ENCODE results near the gene PNKD.
A peak's percentile ranks its signal among the peaks of the same experiment; 100 is the strongest.

PNKD gene

DNA sequence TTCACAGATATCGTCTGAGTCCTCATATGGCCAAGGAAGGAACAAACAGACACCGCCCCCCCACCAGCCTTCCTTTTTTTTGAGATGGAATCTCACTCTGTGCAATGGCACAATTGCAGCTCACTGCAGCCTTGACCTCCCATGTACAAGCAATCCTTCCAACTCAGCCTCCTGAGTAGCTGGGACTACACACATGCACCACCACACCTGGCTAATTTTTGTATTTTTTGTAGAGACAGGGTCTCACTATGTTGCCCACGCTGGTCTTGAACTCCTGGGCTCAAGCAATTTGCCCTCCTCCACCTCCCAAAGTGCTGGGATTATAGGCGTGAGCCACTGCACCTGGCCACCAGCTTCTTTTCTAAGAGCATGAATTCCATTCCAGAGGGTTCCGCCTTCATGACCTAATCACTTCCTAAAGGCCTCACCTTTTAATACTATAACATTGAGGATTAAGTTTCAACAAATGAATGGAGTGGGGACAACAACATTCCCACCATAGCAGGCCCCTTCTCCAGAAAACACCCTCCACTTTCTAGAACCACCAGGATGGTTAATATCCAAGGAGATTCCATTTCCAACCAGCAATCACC, 24.2 kb downstream of the PNKD start:
- no peak for DNase-seq (ENCODE audit: low read depth)
- no peak overlapping the region for H3K4me3 ChIP-seq (ENCODE audit: low read length)
- TF ChIP-seq, protein P1, sequence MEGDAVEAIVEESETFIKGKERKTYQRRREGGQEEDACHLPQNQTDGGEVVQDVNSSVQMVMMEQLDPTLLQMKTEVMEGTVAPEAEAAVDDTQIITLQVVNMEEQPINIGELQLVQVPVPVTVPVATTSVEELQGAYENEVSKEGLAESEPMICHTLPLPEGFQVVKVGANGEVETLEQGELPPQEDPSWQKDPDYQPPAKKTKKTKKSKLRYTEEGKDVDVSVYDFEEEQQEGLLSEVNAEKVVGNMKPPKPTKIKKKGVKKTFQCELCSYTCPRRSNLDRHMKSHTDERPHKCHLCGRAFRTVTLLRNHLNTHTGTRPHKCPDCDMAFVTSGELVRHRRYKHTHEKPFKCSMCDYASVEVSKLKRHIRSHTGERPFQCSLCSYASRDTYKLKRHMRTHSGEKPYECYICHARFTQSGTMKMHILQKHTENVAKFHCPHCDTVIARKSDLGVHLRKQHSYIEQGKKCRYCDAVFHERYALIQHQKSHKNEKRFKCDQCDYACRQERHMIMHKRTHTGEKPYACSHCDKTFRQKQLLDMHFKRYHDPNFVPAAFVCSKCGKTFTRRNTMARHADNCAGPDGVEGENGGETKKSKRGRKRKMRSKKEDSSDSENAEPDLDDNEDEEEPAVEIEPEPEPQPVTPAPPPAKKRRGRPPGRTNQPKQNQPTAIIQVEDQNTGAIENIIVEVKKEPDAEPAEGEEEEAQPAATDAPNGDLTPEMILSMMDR (conservative IDR thresholded peaks at IDR 0.05; ENCODE audit: low read length): no peak

DNA sequence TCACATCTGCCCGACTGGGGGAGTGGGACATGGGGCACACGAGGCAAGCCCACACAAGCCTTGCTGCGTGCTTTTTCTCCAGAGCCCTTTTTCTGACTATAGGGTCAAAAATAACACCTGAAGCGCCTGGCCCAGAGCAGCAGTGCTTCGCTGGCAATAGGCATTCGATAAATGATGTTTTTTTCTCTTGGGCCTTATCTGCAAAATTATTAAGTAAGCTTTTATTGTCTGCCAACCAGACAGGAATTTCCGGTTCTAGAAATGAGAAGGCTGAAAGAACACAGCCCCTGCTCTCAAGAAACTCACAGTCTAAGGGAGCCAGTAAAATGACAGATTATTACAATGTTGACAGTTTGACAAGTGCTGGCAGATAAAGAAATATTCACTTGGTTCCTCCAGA, 24.7 kb downstream of the PNKD start:
- no peak for DNase-seq (ENCODE audit: low read depth)
- H3K4me3 ChIP-seq (ENCODE audit: low read length): no peak overlapping the region
- TF ChIP-seq, protein P1 (conservative IDR thresholded peaks at IDR 0.05; ENCODE audit: low read length): no peak

DNA sequence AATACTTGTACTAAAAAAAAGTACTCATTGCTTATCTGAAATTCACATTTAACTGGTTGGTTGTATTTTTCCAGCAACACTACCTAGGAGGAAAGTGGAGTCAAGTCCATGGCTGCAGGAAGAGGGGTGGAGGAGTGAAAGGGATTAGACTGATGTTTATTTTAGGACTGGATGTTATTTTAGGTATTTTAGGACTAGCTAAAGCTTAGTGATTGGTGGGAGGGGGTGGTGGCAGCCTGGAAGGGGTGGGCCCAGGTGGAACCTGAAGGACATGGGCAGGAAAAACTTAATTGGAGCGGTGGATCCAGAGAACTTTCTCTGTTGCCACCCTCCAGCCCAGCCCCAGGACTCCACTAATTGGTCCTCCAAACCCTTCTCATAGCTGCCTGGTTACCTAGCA, 25.9 kb downstream of the PNKD start:
- no peak overlapping the region for H3K4me3 ChIP-seq (ENCODE audit: low read length)
- no peak for DNase-seq (ENCODE audit: low read depth)
- TF ChIP-seq, protein P1 (conservative IDR thresholded peaks at IDR 0.05; ENCODE audit: low read length): no peak

DNA sequence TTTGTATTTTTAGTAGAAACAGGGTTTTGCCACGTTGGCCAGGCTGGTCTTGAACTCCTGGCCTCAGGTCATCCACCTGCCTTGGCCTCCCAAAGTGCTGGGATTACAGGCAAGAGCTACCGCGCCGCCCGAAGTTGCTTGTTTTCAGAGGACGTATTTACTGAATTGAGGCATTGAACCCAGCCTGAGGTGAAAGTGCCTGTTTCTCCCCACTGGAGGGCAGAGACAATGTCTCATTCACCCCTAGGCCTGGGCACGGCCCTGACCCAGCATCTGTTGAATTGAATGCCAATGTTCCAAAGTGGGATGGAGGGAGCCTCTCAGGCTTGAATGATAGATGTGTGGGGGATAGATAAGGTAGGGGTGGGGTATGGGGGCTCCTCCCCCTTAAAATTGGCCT, 26.5 kb downstream of the PNKD start:
- no peak overlapping the region for H3K4me3 ChIP-seq (ENCODE audit: low read length)
- no peak for DNase-seq (ENCODE audit: low read depth)
- TF ChIP-seq, protein P1 (conservative IDR thresholded peaks at IDR 0.05; ENCODE audit: low read length): no peak

DNA sequence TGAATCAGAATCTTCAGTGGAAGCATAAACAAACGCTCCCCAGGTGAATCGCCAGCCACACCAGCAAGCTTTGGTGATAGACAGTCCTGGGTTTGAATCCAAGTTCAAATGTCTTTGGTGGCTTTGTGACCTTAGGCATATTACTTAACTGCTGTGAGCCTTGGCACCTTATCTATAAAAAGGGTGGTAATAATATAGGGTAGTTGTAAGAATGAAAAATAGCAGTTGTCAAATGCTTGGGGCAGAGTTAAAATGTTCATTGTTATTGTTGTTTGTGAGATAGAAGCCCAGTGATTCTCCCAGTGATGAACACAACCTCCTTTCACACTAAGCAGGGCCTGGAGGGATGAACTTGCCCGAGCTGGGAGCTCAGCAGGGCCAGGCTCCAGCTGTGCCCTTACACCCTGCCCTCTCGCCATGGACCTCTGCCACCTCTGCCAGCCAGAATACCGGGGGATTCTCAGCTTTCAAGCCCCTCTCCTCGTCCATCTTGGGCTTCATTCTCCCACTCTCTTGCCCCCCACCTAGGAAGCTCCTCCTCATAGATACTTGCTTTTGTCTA, 28.1 kb downstream of the PNKD start:
- H3K4me3 ChIP-seq (ENCODE audit: low read length): no peak overlapping the region
- DNase-seq (ENCODE audit: low read depth): no peak
- TF ChIP-seq, protein P1 (conservative IDR thresholded peaks at IDR 0.05; ENCODE audit: low read length): no peak

DNA sequence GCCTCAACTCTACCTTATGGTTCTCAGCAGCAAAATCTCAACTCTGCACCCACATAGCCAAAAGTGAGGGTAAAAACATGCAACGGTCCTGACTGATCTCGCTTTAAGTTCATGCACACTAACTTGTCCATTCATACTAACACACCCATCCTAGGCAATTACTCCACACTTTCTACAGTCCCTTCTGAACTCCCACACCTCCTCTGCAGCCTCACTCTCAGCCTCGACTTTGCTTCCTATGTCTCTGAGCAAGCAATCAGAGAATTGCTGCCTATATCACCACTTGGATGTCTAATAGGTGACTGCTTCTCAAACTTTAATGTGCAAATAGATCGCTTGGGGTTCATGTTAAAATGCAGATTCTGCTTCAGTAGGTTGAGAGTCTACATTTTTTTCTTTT, 29.8 kb downstream of the PNKD start:
- no peak for DNase-seq (ENCODE audit: low read depth)
- TF ChIP-seq, protein P1 (conservative IDR thresholded peaks at IDR 0.05; ENCODE audit: low read length): no peak
- H3K4me3 ChIP-seq (ENCODE audit: low read length): no peak overlapping the region

DNA sequence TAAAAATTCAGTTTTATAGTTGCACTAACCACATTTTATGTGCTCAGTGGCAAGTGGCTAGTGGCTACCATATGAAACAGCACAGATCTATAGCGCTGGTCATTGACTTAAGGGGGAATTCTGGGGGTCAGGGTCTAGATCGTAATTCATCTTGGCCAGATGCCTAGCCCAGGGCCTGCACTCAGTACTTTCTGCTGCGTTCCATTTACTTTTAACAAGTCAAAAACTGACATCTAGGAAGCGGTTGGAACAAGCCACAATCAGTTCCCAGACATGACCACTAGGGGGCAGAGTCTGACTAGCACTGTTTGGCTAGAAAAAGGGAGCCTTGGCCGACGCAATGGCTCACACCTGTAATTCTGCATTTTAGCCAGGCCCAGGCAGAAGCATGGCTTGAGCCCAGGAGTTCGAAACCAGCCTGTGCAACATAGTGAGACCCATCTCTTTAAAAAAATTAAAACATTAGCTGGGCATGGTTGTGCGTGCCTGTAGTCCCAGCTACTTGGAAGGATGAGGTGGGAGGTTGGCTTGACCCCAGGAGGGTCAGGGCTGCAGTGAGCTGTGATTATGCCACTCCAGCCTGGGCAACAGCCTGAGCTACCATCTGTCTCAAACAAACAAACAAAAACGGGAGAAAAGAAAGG, 31.0 kb downstream of the PNKD start:
- peak; percentile 70 for DNase-seq (ENCODE audit: low read depth)

More for the DNA sequence above, 31.0 kb downstream of the PNKD start:
- no peak overlapping the region for H3K4me3 ChIP-seq (ENCODE audit: low read length)
- TF ChIP-seq, protein P1 (conservative IDR thresholded peaks at IDR 0.05; ENCODE audit: low read length): peak; percentile 98

Data from AG10803 (cell line).